Activated T-helper 17 cell treated with anti-CD3 and anti-CD28 coated beads, Interleukin-2, amount 50 U/mL, for 72 hours (primary cell): ENCODE results near the gene MRPS22. TPM values are rescaled to one million over a fixed set of nuclear protein-coding genes. Genes with fewer than 3 reads are reported as not detected.
"Not testable (repeated sequence)": the region's sequence is repeated elsewhere in the genome, so short reads cannot be mapped to it uniquely, and the experiment has no call there.

Experiments used
- ATAC-seq: fragments of 150-1000 bp; cut with Tn5 transposase; replicated peaks from 2 replicates; pipeline ENCODE4 v1.10.0; 2021; ENCODE audit warnings: mild to moderate bottlenecking, moderate library complexity
- H3K27ac Mint-ChIP-seq: one replicate; pipeline ENCODE4 v1.8.0; 2022; ENCODE audit warnings: mixed read lengths
- H3K27me3 Mint-ChIP-seq: one replicate; pipeline ENCODE4 v1.8.0; 2022; ENCODE audit warnings: mixed read lengths
- H3K36me3 Mint-ChIP-seq: one replicate; pipeline ENCODE4 v1.8.0; 2022; ENCODE audit warnings: low read depth, mild to moderate bottlenecking, mixed read lengths
- H3K4me1 Mint-ChIP-seq: one replicate; pipeline ENCODE4 v1.8.0; 2022; ENCODE audit warnings: mixed read lengths
- H3K4me3 Mint-ChIP-seq: one replicate; pipeline ENCODE4 v1.8.0; 2022; ENCODE audit warnings: mild to moderate bottlenecking, mixed read lengths
- H3K9me3 Mint-ChIP-seq: one replicate; pipeline ENCODE4 v1.8.0; 2022; ENCODE audit warnings: mixed read lengths
- total RNA-seq, 2 donors: library from RNA; stranded (reverse); gene quantifications; one replicate each; pipeline ENCODE4 v1.2.3, GENCODE V29; 2022

MRPS22 gene
- total RNA-seq, 2 donors from 2014 or later: 49.2 to 53.4 TPM

DNA sequence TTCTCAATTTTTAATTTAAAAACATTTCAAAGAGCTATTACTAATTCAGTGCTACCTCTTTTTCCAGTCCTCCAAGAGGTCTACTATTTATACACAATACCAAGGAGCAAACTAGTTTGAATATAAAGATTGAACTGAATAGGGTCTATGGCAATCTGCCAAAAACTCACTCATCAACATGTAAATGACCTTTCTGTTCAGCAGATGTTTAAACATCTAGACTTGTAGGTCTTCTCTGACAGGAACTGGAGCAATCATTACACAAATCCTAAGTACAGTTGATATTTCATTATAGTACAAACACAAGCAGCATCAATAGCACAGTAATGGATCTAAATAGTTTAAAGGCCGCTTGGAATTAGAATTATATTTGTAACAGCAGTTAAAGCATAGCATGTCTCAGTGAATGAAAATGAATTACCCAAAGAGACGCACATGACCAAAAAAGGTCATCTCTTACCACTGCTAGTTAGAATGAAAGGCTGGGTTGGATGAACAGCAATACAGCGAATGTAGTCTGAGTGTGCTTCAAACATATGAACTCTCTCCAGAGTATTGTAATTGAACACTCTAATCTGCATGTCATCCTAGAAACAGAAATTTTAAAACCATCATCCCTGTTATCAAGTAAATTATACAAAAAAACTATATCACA is 34.9 kb downstream of the MRPS22 start:
- Mint-ChIP-seq H3K4me1 (peaks cover 24% of the 10 kb centered on the region), H3K36me3 (peaks cover 93% of the 10 kb centered on the region), H3K27ac (no peak overlapping the region), H3K9me3 (no peaks in the 10 kb centered on the region), H3K27me3 (no peaks in the 10 kb centered on the region), H3K4me3 (no peak overlapping the region)
- ATAC-seq: no peak

DNA sequence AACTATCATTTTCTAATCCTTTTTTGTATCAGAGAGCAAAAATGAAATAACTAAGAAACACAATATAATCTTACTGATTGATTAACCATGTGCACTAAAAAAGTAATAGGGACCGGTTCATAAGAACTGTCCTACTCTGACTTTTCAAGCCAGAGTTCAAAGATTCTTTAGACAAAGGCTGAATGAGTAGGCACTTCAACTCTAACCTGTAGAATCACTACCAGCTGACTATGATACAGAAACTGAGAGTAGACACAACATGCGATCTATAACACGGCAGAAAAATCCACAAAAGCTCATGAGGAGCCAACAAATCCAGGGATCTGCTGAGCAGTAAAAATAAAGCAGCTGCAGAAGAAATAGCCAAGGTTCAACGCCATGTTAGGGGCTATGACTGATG is 36.8 kb downstream of the MRPS22 start:
- Mint-ChIP-seq H3K36me3 (peaks cover 82% of the 10 kb centered on the region), H3K4me1 (peaks cover 24% of the 10 kb centered on the region), H3K9me3 (no peaks in the 10 kb centered on the region), H3K4me3 (no peak overlapping the region), H3K27ac (peak overlapping the region; percentile 26), H3K27me3 (no peaks in the 10 kb centered on the region)
- ATAC-seq: peak; percentile 60

DNA sequence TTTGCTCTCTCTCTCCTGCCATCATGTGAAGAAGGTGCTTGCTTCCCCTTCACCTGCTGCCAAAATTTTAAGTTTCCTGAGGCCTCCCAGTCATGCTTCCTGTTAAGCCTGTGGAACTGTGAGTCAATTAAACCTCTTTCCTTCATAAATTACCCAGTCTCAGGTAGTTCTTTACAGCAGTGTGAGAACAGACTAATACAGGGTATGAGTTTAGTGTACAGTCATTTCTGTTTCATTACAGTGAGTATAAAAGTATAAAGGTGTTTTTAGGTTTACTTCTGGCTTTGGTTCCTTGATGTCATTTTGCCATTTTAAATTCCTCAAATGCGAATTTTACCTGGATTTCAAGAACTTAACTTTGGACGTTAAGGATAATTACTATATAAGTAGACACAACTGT is 38.5 kb downstream of the MRPS22 start:
- Mint-ChIP-seq H3K4me1 (peaks cover 34% of the 10 kb centered on the region), H3K36me3 (peaks cover 77% of the 10 kb centered on the region), H3K27ac (peak overlapping the region; percentile 50)
- H3K9me3 Mint-ChIP-seq, H3K27me3 Mint-ChIP-seq, H3K4me3 Mint-ChIP-seq: not testable (repeated sequence)
- ATAC-seq: peak; percentile 56

DNA sequence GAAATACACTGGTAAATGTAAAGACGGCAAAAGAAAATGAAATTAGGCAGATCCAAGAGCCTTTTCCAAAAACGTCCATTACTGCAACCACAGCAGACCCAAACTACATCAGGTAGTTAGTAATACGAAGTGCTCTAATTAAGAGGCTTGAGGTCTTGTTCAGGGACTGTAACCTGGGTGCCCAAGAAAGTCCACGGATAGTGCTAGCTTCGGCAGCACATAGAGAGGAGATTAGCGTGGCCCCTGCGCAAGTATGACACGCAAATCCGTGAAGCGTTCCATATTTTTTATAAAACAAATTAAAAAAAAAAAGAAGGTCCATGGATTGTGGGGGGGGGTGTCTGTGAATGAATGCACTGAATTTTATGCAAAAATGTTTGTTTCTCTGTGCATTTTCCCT is 44.3 kb downstream of the MRPS22 start:
- Mint-ChIP-seq H3K27me3 (no peaks in the 10 kb centered on the region), H3K27ac (peak overlapping the region; percentile 52), H3K4me3 (peak overlapping the region; percentile 98), H3K36me3 (peaks cover 35% of the 10 kb centered on the region), H3K9me3 (no peaks in the 10 kb centered on the region), H3K4me1 (peaks cover 23% of the 10 kb centered on the region)
- no peak for ATAC-seq

DNA sequence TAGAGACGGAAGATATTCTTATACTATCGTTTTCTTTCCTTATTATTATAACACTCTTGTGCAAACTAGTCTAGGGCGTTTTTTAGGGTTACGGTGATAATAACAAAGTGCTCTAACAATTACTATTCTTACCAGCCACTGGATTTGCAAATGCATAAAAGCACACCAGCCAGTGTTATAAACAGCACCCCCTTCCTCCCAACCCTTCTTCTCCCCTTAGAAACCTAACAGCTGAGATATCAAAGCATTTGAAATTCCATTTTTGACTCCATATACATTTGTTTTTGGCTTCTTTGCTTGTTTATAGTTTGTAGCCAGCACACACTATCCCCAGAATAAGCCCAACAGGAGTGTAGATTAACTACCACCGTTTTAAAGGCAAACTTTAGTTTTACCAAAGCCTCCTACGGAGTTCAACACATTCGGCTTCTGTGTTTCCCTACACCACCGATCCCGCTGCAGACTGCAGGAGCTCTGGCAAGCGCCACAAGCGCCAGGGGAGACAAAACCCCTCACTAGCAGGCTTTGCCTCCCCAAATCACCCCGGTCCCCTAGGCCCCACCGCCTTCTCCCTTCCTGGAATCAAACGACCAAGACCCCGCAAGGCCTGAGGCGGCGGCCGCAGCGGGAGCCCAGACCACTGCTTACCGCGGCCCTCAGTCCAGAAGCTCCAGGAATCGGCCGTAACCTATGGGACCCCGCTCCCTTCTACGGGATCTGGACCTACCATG is 45.2 kb downstream of the MRPS22 start:
- H3K9me3 Mint-ChIP-seq: no peaks in the 10 kb centered on the region
- H3K36me3 Mint-ChIP-seq: peaks cover 32% of the 10 kb centered on the region
- H3K4me1 Mint-ChIP-seq: peaks cover 23% of the 10 kb centered on the region
- H3K27ac Mint-ChIP-seq: peak overlapping the region; percentile 100
- ATAC-seq: peak; percentile 27
- no peaks in the 10 kb centered on the region for H3K27me3 Mint-ChIP-seq
- H3K4me3 Mint-ChIP-seq: peak overlapping the region; percentile 98

DNA sequence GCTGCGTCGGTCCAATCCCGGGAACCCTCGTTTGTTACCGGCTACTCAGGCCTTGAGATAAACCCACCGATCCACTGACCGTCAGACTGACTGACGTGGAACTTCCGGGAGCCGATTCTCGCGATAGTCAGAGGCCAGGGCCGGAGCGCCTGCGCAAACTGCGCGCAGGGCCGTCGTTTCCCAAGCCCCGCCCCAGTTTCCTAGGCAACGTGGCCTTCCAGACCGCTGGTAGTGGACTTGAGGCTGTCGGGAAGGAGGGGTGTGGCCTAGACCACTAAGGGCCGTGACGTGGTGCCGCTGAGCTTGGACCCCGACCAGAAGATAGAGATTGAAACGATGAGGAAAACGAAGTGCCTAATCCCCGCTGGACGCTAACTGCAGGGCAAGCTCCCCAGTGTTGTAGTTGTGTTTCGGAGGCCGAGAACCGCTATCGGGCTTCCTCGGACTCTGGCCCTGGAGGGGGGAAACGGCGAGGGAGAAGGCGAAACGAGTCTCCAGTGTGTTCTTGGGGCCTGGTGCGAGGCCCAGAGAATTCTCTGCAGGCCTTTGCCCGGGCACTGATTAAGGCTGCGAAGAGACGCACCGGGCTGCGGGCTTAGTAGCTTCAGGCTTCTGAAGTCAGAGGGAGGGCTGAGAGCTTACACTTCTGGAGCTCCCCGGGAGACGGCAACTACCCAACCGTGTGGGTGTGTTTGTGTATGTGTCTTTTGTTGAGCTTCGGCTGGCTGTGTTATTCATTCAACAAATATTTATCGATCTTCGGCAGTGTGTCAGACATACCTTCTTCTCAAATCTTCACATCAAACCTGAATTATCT is 45.9 kb downstream of the MRPS22 start, which contains the start of gene COPB2:
Gene COPB2, minus strand, starts transcription at position 96 of the 817 bp plus-strand sequence. CDS start 97 bp downstream, outside the sequence.
- ATAC-seq: peak; percentile 96
- H3K27ac Mint-ChIP-seq: peak within 1 kb of the TSS; percentile 100
- no peaks in the 10 kb centered on the region for H3K27me3 Mint-ChIP-seq
- H3K4me1 Mint-ChIP-seq: peaks cover 23% of the 10 kb centered on the region
- H3K4me3 Mint-ChIP-seq: peak within 1 kb of the TSS; percentile 98
- peaks cover 32% of the 10 kb centered on the region for H3K36me3 Mint-ChIP-seq
- H3K9me3 Mint-ChIP-seq: no peaks in the 10 kb centered on the region

DNA sequence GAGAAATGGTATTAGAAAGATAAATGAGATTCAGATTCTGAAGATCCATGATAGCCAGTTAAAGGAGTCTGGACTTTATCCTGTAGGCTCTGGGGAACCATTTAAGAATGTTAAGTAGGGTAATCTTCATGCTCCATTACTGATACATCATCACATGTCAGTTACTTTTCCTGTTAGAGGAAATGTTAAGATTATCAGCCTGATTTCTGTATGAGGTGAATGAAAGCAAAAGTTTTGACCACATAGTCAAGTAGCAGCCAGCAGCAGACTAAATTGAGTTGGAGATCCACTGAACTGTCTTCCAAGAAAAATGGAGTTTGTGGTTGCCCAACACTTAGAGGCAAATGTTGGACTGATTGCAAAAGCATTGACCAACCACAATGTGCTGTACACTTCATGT is 50.3 kb downstream of the MRPS22 start:
- peaks cover 9% of the 10 kb centered on the region for H3K36me3 Mint-ChIP-seq
- no peak overlapping the region for H3K27ac Mint-ChIP-seq
- no peaks in the 10 kb centered on the region for H3K9me3 Mint-ChIP-seq
- H3K4me3 Mint-ChIP-seq: no peak overlapping the region
- H3K27me3 Mint-ChIP-seq: no peaks in the 10 kb centered on the region
- no peak for ATAC-seq
- peaks cover under 1% of the 10 kb centered on the region for H3K4me1 Mint-ChIP-seq

DNA sequence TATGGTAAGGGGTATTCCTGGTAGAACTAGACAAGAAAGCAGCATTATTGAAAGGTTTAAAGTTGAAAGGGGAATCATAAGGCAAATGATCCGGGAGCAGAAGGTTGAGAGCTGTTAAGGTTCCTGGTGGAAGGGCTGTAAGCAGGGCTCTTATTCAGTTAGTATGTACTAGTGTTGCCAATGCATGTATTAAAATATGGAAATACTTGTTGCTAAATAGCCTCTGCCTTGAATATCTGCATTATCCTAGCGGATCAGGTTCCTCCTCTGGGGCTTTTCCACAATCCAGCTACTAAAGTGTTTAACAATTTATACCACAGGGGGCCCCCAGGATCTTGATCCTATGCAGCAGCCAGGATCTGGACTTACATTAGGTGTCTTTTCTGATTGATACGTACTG is 52.9 kb downstream of the MRPS22 start:
- ATAC-seq: no peak
- H3K4me3 Mint-ChIP-seq: no peak overlapping the region
- peaks cover 1% of the 10 kb centered on the region for H3K9me3 Mint-ChIP-seq
- H3K4me1 Mint-ChIP-seq: no peaks in the 10 kb centered on the region
- H3K27ac Mint-ChIP-seq: no peak overlapping the region
- H3K27me3 Mint-ChIP-seq: no peaks in the 10 kb centered on the region
- H3K36me3 Mint-ChIP-seq: no peaks in the 10 kb centered on the region

DNA sequence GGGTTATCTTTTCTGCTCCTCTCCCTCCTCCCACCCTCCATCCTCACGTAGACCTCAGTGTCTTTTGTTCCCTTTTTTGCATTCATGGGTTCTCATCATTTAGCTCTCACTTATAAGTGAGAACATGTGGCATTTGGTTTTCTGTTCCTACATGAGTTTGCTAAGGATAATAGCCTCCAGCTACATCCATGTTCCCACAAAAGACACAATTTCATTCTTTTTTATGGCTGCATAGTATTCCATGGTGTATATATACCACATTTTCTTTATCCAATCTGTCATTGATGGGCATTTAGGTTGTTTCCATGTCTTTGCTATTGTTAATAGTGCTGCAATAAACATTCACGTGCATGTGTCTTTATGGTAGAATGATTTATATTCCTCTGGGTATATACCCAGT is 57.3 kb downstream of the MRPS22 start:
- H3K4me1 Mint-ChIP-seq, H3K4me3 Mint-ChIP-seq, H3K27me3 Mint-ChIP-seq, ATAC-seq, H3K36me3 Mint-ChIP-seq, H3K27ac Mint-ChIP-seq: not testable (repeated sequence)
- H3K9me3 Mint-ChIP-seq: peaks cover 20% of the 10 kb centered on the region

Other genes starting within 250 kb of the MRPS22 start
- 100 to 1,000 TPM in 1 of 2 donors, 10 to 100 TPM in 1; 85.4 to 101 TPM for gene COPB2, start 45.6 kb downstream of the MRPS22 start, total RNA-seq
- not detected for gene RBP2, start 132.5 kb downstream of the MRPS22 start, total RNA-seq
- not detected for gene RBP1, start 195.7 kb downstream of the MRPS22 start, total RNA-seq